ENCODE results near the gene CCDC192. TPM values are rescaled to one million over a fixed set of nuclear protein-coding genes. Genes with fewer than 3 reads are reported as not detected.

CCDC192 gene
- total RNA-seq, 1 experiment from 2014 or later, result not detected

- H3K9me3 Mint-ChIP-seq (ENCODE audit: unreplicated experiment), result no peaks in the 10 kb centered on the region
- H3K27me3 Mint-ChIP-seq (ENCODE audit: insufficient read depth, unreplicated experiment), result no peaks in the 10 kb centered on the region
- no peak overlapping the region for H3K4me3 Mint-ChIP-seq (ENCODE audit: unreplicated experiment)
- DNase-seq (ENCODE audit: unreplicated experiment), result no peak
- POLR2A ChIA-PET, result interaction anchor here (1.2 kb wide), 1 partner anchor 219 kb away, joined by 3 read pairs; no protein-coding TSS in a partner anchor
- H3K36me3 Mint-ChIP-seq (ENCODE audit: insufficient read depth, unreplicated experiment), result no peaks in the 10 kb centered on the region
- CTCF ChIA-PET, result no interaction called here
- H3K27ac Mint-ChIP-seq (ENCODE audit: low read depth, unreplicated experiment), result no peak overlapping the region
- no TSS peak for BruUV-seq (replicated peaks)
- no peak for TF ChIP-seq CTCF (IDR thresholded peaks at IDR 0.05; ENCODE audit: unreplicated experiment)
- intact Hi-C loops (cut with micrococcal nuclease), result loop anchor here (2.0 kb wide), 1 partner anchor 67 kb away; no protein-coding TSS in a partner anchor
- no peaks in the 10 kb centered on the region for H3K4me1 Mint-ChIP-seq (ENCODE audit: insufficient read depth, unreplicated experiment)
Observed at GRCh38 chr5:127863610-127864395, 160.6 kb downstream of the CCDC192 start.

DNA sequence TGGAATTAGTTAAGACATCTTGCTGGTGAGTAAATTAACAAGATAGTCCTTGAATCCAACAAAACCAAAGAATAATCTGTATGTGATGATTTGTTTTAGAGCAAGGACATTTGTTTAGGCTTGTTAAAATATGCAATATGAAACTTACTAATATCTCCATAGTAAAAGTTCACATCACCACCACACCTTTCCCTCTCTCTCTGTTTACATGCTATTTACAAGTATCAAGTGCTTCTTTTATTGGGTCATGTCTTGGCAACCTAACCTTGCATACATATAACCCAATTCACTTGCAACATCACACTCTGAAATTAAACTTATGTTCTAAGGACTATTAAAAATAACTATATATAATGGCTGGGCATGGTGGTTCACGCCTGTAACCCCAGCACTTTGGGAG is 161.3 kb downstream of the CCDC192 start:
- H3K9me3 Mint-ChIP-seq (ENCODE audit: unreplicated experiment), result no peaks in the 10 kb centered on the region
- TF ChIP-seq CTCF (IDR thresholded peaks at IDR 0.05; ENCODE audit: unreplicated experiment), result no peak
- BruUV-seq (replicated peaks), result no TSS peak
- no peaks in the 10 kb centered on the region for H3K36me3 Mint-ChIP-seq (ENCODE audit: insufficient read depth, unreplicated experiment)
- DNase-seq (ENCODE audit: unreplicated experiment), result no peak
- no peak overlapping the region for H3K27ac Mint-ChIP-seq (ENCODE audit: low read depth, unreplicated experiment)
- no peaks in the 10 kb centered on the region for H3K27me3 Mint-ChIP-seq (ENCODE audit: insufficient read depth, unreplicated experiment)
- ChIA-PET POLR2A (interaction anchor here (1.2 kb wide), 1 partner anchor 218 kb away, joined by 3 read pairs; no protein-coding TSS in a partner anchor), CTCF (interaction anchor here (0.6 kb wide), 1 partner anchor 103 kb away, joined by 3 read pairs; no protein-coding TSS in a partner anchor)
- H3K4me3 Mint-ChIP-seq (ENCODE audit: unreplicated experiment), result no peak overlapping the region
- intact Hi-C loops (cut with micrococcal nuclease), result no loop called here
- no peaks in the 10 kb centered on the region for H3K4me1 Mint-ChIP-seq (ENCODE audit: insufficient read depth, unreplicated experiment)

GRCh38 chr5:127865273-127865672 is 162.1 kb downstream of the CCDC192 start:
- Mint-ChIP-seq H3K27ac (ENCODE audit: low read depth, unreplicated experiment) (no peak overlapping the region), H3K4me3 (ENCODE audit: unreplicated experiment) (no peak overlapping the region), H3K27me3 (ENCODE audit: insufficient read depth, unreplicated experiment) (no peaks in the 10 kb centered on the region), H3K36me3 (ENCODE audit: insufficient read depth, unreplicated experiment) (no peaks in the 10 kb centered on the region), H3K9me3 (ENCODE audit: unreplicated experiment) (no peaks in the 10 kb centered on the region), H3K4me1 (ENCODE audit: insufficient read depth, unreplicated experiment) (no peaks in the 10 kb centered on the region)
- intact Hi-C loops (cut with micrococcal nuclease), result no loop called here
- BruUV-seq (replicated peaks), result no TSS peak
- ChIA-PET CTCF (interaction anchor here (0.6 to 3.0 kb wide), 4 partner anchors 102 to 302 kb away, joined by 3 to 15 read pairs (median 4); no protein-coding TSS in a partner anchor), POLR2A (interaction anchor here (1.0 to 1.2 kb wide), 2 partner anchors 37 to 217 kb away, joined by 3 to 4 read pairs; no protein-coding TSS in a partner anchor)
- no peak for DNase-seq (ENCODE audit: unreplicated experiment)
- no peak for TF ChIP-seq CTCF (IDR thresholded peaks at IDR 0.05; ENCODE audit: unreplicated experiment)

DNA sequence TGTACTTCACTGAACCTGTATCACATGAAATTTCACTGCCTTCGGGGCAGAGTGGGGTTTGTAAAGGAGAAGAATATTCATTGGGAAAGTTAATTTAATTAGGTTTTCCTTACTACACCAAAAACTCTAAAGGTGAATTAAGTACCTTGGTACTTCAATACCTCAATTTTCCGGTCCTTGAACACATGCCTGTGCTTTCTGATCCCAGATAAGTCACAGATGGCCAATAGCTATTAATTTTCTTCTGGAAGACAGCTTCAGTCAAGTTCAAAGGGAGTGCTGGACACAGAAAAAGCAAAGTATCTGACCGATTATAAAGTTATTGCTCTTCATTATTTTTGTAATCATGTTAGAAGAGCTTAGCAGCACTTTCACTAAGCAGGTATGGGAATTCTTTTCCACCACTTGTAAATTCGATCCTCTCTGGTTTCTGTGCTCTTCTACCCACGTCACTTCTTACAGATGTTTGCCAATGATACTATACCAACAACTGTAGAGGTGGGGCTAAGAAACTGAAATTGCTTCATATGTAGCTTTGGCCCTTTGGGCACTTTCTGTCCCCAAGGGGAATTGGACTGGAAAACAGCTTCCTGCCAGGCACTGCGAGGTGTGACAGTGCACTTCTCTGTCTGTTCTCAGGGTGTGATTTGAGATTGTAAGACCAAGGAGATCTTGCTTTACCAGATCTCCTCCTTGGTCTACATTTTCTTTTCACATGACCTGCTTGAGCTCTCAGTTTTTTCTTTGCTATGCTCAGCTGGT is 164.0 kb downstream of the CCDC192 start:
- Mint-ChIP-seq H3K9me3 (ENCODE audit: unreplicated experiment) (no peaks in the 10 kb centered on the region), H3K27me3 (ENCODE audit: insufficient read depth, unreplicated experiment) (no peaks in the 10 kb centered on the region), H3K4me3 (ENCODE audit: unreplicated experiment) (no peak overlapping the region), H3K27ac (ENCODE audit: low read depth, unreplicated experiment) (no peak overlapping the region), H3K36me3 (ENCODE audit: insufficient read depth, unreplicated experiment) (peaks cover 7% of the 10 kb centered on the region), H3K4me1 (ENCODE audit: insufficient read depth, unreplicated experiment) (peaks cover 19% of the 10 kb centered on the region)
- no TSS peak for BruUV-seq (replicated peaks)
- no peak for TF ChIP-seq CTCF (IDR thresholded peaks at IDR 0.05; ENCODE audit: unreplicated experiment)
- ChIA-PET CTCF (interaction anchor here (0.6 to 3.0 kb wide), 13 partner anchors 8 to 297 kb away, joined by 3 to 15 read pairs (median 5); no protein-coding TSS in a partner anchor), POLR2A (interaction anchor here (0.6 to 1.0 kb wide), 6 partner anchors 9 to 102 kb away, joined by 3 to 4 read pairs (median 3); no protein-coding TSS in a partner anchor)
- intact Hi-C loops (cut with micrococcal nuclease), result no loop called here
- DNase-seq (ENCODE audit: unreplicated experiment), result peak; percentile 51

Data from MCF 10A (cell line).